Stomach (tissue), 4 donors: ENCODE results near the gene SNRPB.

ENCODE experiments used
- EP300 ChIP-seq: sonication (generic); formaldehyde crosslinking; IDR thresholded peaks from one replicate; pipeline ENCODE4 v1.6.1; 2017; ENCODE audit warnings: antibody characterized with exemption
- POLR2A ChIP-seq, 4 donors: fragments of 450-650 bp; IDR thresholded peaks; one replicate each; pipeline ENCODE4 v1.6.1; 2016; ENCODE audit warnings: antibody characterized with exemption in 4 of 4, control low read depth in 2 of 4, mild to moderate bottlenecking in 1 of 4, moderate library complexity in 1 of 4

- TF ChIP-seq POLR2A (IDR thresholded peaks at IDR 0.05): no peak
- TF ChIP-seq EP300: no peak
These were observed 37.5 kb upstream of the SNRPB start for GRCh38 chr20:2507875-2508630.
